AG09319 (cell line): ENCODE measurements around the gene ARHGAP15.

Experiments
- DNase-seq: peaks from one replicate; pipeline ENCODE4 v3.0.0-alpha.2; 2010; ENCODE audit warnings: low read depth; ENCODE audit errors: extremely low read depth
- CTCF ChIP-seq: IDR thresholded peaks from 2 replicates; pipeline ENCODE4 v1.5.1; 2011; ENCODE audit warnings: low read depth, mild to moderate bottlenecking, inconsistent platforms, low read length, moderate library complexity

ARHGAP15 gene

GRCh38 chr2:143241403-143242088, 112.3 kb downstream of the ARHGAP15 start:
- TF ChIP-seq CTCF = no peak
- DNase-seq = no peak

DNA sequence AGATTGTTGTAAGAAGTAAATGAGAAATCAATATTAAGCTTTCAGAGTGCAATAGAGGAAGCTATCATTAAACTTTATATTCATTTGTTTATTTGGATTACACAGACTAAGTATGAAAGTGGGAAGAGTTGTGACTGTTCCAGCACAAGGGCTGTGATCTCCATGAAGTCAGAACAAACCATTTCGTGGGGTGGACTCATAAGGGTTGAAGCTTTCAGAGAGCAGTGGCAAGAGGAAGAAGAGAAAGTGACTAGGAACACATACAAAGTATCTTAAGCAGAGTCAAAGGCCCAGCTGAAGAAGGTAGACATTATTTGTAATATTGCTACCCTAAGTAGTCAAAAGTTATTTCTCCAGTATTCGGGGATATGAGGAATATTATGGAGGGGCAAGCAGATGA, 117.0 kb downstream of the ARHGAP15 start:
- DNase-seq = no peak
- TF ChIP-seq CTCF = no peak

DNA sequence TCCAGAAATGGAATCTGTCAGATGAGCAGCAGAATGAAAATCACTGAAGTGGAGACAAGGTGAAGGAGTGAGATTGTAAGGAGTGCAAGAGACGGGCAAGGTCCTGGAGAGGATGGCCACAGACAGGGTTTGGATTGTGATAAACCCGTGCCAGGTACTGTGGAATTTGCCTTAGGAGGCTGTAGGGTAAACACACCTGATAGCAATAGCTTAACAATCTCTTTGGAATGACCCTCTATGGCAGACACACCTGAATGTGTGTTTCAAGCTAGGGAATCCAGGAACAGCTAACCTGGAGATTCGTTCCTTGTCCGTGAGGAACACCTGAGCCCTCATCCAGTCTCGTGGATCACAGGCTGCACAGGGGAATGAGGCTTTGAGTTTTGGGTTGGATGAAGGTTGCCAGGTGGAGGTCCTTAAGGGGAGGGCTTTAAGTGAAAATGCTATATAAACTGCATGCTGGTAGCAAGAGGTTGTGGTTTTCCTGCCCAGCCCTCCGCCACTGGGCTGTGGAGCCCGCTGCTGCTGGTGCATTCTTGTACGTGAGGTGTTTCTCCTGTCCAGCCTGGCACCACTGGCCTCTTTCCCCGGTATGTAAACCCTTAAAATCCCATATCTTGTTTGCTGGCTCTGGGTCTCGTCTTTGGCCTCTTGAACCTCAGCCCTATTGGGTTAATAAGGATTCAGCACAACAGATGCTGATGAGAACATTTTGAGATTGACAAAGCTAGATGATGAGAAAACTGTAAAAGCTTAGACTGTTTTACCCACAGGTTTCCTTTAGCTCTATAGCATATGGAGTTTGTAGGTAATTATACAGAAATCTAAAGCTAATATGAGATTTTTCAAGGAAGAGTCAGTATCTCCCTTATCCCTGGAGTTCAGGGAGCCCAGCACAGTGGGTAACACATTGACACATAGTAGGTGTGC, 117.9 kb downstream of the ARHGAP15 start:
- no peak for DNase-seq
- no peak for TF ChIP-seq CTCF

- no peak for DNase-seq
- TF ChIP-seq CTCF = no peak
These were observed 119.4 kb downstream of the ARHGAP15 start for GRCh38 chr2:143248631-143249030.

DNA sequence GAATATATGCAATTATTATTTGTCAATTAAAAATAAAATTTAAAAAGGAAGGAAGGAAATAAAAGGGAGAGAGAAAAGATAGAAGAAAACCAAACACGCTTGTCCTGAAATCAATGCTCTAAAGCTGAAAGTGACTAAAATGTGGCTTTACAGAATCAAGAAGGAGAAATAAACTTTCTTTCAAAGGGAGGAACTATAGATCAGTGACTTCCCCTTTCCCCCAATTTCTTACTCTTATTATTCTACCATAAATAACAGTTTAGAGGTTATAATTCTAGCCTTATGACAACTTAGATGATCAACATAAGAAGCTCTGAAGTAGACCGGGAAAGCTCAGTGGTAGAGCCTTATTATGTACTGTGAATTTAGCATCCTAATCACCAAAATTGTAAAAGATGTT, 122.5 kb downstream of the ARHGAP15 start:
- TF ChIP-seq CTCF = no peak
- DNase-seq = no peak

DNA sequence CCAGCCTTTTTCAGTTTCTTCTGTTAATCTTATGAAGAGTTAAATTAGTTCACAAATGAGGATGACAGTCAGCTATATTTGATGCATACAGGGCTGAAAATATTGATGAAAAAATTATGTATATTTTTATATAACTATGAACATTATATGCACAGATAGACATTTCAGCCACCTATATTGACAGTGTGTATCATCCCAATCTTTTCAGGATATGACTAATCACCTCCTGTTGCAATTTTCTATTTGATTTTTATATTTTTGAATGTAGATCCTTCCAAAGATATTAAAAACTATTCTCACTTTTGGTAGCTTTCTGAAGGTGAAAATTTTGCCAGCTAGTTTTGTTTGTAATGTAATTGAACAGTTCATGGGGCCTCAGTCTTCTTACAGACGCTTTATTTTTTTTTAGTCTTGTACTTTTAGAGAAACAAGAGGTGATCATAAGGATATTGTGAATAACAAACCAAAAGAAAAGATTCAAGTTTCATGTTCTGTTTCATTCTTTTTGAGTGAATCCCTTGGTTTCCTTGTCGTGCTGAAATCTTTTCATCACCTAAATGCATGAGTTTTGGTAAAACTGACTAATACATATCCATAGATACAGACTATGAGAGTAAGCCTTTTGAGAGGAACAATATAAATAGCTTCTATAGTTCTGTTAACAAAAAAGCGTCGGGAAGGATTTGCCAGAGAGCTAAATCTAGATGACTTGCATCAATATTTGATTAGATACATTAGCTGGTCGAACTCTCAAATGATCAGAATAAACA, 123.1 kb downstream of the ARHGAP15 start:
- no peak for TF ChIP-seq CTCF
- no peak for DNase-seq
